ENCODE data around the gene PACC1.
"Not testable (repeated sequence)": the region's sequence is repeated elsewhere in the genome, so short reads cannot be mapped to it uniquely, and the experiment has no call there.

Gene PACC1

GRCh38 chr1:212412374-212412773, 2.3 kb downstream of the PACC1 start:
- Histone ChIP-seq H3K9ac (ENCODE audit: low read depth, low read length) (no peak overlapping the region), H3K27me3 (ENCODE audit: control insufficient read depth, insufficient read depth, low read length) (peaks cover 7% of the 10 kb centered on the region), H3K36me3 (ENCODE audit: control insufficient read depth, insufficient read depth, low read length) (peaks cover 29% of the 10 kb centered on the region), H3K9me3 (ENCODE audit: control insufficient read depth, insufficient read depth, low read length) (no peaks in the 10 kb centered on the region), H3K4me1 (ENCODE audit: control insufficient read depth, insufficient read depth, low read length) (peaks cover 8% of the 10 kb centered on the region), H3K4me3 (ENCODE audit: low read depth, low read length) (no peak overlapping the region)

- peaks cover 7% of the 10 kb centered on the region for H3K27me3 ChIP-seq (ENCODE audit: control insufficient read depth, insufficient read depth, low read length)
- no peak overlapping the region for H3K9ac ChIP-seq (ENCODE audit: low read depth, low read length)
- H3K4me1 ChIP-seq (ENCODE audit: control insufficient read depth, insufficient read depth, low read length): peaks cover 4% of the 10 kb centered on the region
- H3K4me3 ChIP-seq (ENCODE audit: low read depth, low read length): no peak overlapping the region
- H3K36me3 ChIP-seq (ENCODE audit: control insufficient read depth, insufficient read depth, low read length): peaks cover 37% of the 10 kb centered on the region
- no peaks in the 10 kb centered on the region for H3K9me3 ChIP-seq (ENCODE audit: control insufficient read depth, insufficient read depth, low read length)
Measured at GRCh38 chr1:212410231-212410820, 4.4 kb downstream of the PACC1 start.

- Histone ChIP-seq H3K9ac (ENCODE audit: low read depth, low read length) (no peak overlapping the region), H3K4me3 (ENCODE audit: low read depth, low read length) (no peak overlapping the region), H3K36me3 (ENCODE audit: control insufficient read depth, insufficient read depth, low read length) (peaks cover 12% of the 10 kb centered on the region), H3K27me3 (ENCODE audit: control insufficient read depth, insufficient read depth, low read length) (no peaks in the 10 kb centered on the region), H3K9me3 (ENCODE audit: control insufficient read depth, insufficient read depth, low read length) (no peaks in the 10 kb centered on the region), H3K4me1 (ENCODE audit: control insufficient read depth, insufficient read depth, low read length) (no peaks in the 10 kb centered on the region)
Measured at GRCh38 chr1:212402666-212403321, 11.9 kb downstream of the PACC1 start.

DNA sequence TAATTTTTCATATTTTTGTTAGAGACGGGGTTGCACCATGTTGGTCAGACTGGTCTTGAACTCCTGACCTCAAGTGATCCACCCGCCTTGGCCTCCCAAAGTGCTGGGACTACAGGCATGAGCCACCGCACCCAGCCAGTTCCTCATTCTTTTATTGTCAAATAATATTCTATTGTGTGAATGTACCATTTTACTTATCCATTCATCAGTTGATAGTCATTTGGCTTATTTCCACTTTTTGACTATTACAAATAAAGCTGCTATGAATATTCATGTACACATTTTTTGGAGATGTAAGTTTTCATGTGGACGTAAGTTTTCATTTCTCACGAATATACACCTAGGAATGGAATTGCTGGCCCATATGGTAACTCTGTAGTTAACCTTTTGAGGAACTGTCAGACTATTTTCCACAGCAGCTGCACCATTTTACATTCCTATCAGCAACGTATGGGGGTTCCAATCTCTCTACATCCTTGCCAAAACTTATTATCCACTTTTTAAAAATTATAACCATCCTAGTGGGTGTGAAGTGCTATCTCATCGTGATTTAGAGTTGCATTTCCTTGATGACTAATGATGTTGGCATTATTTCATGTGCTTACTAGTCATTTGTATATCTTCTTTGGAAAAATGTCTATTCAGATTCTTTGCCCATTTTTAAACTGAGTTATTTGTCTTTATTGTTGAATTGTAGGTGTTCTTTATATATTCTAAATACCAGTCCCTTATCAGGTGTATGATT, 12.7 kb downstream of the PACC1 start:
- no peaks in the 10 kb centered on the region for H3K4me1 ChIP-seq (ENCODE audit: control insufficient read depth, insufficient read depth, low read length)
- peaks cover 2% of the 10 kb centered on the region for H3K9me3 ChIP-seq (ENCODE audit: control insufficient read depth, insufficient read depth, low read length)
- no peak overlapping the region for H3K9ac ChIP-seq (ENCODE audit: low read depth, low read length)
- no peak overlapping the region for H3K4me3 ChIP-seq (ENCODE audit: low read depth, low read length)
- peaks cover 12% of the 10 kb centered on the region for H3K36me3 ChIP-seq (ENCODE audit: control insufficient read depth, insufficient read depth, low read length)
- no peaks in the 10 kb centered on the region for H3K27me3 ChIP-seq (ENCODE audit: control insufficient read depth, insufficient read depth, low read length)

GRCh38 chr1:212401042-212401441, 13.6 kb downstream of the PACC1 start:
- H3K9me3 ChIP-seq (ENCODE audit: control insufficient read depth, insufficient read depth, low read length): peaks cover 7% of the 10 kb centered on the region
- no peak overlapping the region for H3K4me3 ChIP-seq (ENCODE audit: low read depth, low read length)
- H3K27me3 ChIP-seq (ENCODE audit: control insufficient read depth, insufficient read depth, low read length): no peaks in the 10 kb centered on the region
- H3K36me3 ChIP-seq (ENCODE audit: control insufficient read depth, insufficient read depth, low read length): peaks cover 4% of the 10 kb centered on the region
- H3K9ac ChIP-seq (ENCODE audit: low read depth, low read length): no peak overlapping the region
- no peaks in the 10 kb centered on the region for H3K4me1 ChIP-seq (ENCODE audit: control insufficient read depth, insufficient read depth, low read length)

DNA sequence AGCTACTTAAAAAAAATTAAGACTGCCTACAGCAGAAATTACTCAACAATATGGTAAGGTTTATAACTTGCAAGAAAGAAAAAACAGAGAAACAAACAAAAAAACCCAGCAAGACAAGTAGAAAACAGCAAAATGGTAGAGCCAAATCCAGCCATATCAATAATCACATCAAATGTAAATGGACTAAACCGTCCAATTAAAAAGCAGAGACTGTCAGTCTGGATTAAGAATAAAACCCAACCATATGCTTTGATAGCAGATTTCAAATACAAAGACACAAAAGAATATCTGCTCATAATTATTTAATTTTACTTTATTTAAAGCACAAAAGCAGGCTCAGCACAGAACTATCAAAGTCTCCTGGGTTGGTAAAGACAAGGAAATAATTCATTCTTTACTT, 17.5 kb downstream of the PACC1 start:
- Histone ChIP-seq H3K9me3 (ENCODE audit: control insufficient read depth, insufficient read depth, low read length) (peaks cover 7% of the 10 kb centered on the region), H3K36me3 (ENCODE audit: control insufficient read depth, insufficient read depth, low read length) (no peaks in the 10 kb centered on the region), H3K4me1 (ENCODE audit: control insufficient read depth, insufficient read depth, low read length) (no peaks in the 10 kb centered on the region), H3K9ac (ENCODE audit: low read depth, low read length) (no peak overlapping the region), H3K4me3 (ENCODE audit: low read depth, low read length) (no peak overlapping the region), H3K27me3 (ENCODE audit: control insufficient read depth, insufficient read depth, low read length) (no peaks in the 10 kb centered on the region)

- Histone ChIP-seq H3K4me3 (ENCODE audit: low read depth, low read length) (no peak overlapping the region), H3K9me3 (ENCODE audit: control insufficient read depth, insufficient read depth, low read length) (peaks cover 7% of the 10 kb centered on the region), H3K27me3 (ENCODE audit: control insufficient read depth, insufficient read depth, low read length) (no peaks in the 10 kb centered on the region), H3K36me3 (ENCODE audit: control insufficient read depth, insufficient read depth, low read length) (no peaks in the 10 kb centered on the region), H3K4me1 (ENCODE audit: control insufficient read depth, insufficient read depth, low read length) (no peaks in the 10 kb centered on the region), H3K9ac (ENCODE audit: low read depth, low read length) (no peak overlapping the region)
Measured at GRCh38 chr1:212396638-212397037, 18.0 kb downstream of the PACC1 start.

DNA sequence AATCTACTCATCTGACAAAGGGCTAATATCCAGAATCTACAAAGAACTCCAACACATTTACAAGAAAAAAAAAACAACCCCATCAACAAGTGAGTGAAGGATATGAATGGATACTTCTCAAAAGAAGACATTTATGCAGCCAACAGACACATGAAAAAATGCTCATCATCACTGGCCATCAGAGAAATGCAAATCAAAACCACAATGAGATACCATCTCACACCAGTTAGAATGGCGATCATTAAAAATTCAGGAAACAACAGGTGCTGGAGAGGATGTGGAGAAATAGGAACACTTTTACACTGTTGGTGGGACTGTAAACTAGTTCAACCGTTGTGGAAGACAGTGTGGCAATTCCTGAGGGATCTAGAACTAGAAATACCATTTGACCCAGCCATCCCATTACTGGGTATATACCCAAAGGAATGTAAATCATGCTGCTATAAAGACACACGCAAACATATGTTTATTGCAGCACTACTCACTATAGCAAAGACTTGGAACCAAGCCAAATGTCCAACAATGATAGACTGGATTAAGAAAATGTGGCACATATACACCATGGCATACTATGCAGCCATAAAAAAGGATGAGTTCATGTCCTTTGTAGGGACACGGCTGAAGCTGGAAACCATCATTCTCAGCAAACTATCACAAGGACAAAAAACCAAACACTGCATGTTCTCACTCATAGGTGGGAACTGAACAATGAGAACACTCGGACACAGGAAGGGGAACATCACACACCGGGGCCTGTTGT, 18.8 kb downstream of the PACC1 start:
- not testable (repeated sequence) for H3K9me3 ChIP-seq (ENCODE audit: control insufficient read depth, insufficient read depth, low read length); H3K36me3 ChIP-seq (ENCODE audit: control insufficient read depth, insufficient read depth, low read length); H3K27me3 ChIP-seq (ENCODE audit: control insufficient read depth, insufficient read depth, low read length); H3K9ac ChIP-seq (ENCODE audit: low read depth, low read length); H3K4me3 ChIP-seq (ENCODE audit: low read depth, low read length); H3K4me1 ChIP-seq (ENCODE audit: control insufficient read depth, insufficient read depth, low read length)

GRCh38 chr1:212388985-212389716, 25.5 kb downstream of the PACC1 start:
- Histone ChIP-seq H3K4me1 (ENCODE audit: control insufficient read depth, insufficient read depth, low read length) (no peaks in the 10 kb centered on the region), H3K9me3 (ENCODE audit: control insufficient read depth, insufficient read depth, low read length) (no peaks in the 10 kb centered on the region), H3K4me3 (ENCODE audit: low read depth, low read length) (no peak overlapping the region), H3K27me3 (ENCODE audit: control insufficient read depth, insufficient read depth, low read length) (no peaks in the 10 kb centered on the region), H3K36me3 (ENCODE audit: control insufficient read depth, insufficient read depth, low read length) (peaks cover 26% of the 10 kb centered on the region), H3K9ac (ENCODE audit: low read depth, low read length) (no peak overlapping the region)

DNA sequence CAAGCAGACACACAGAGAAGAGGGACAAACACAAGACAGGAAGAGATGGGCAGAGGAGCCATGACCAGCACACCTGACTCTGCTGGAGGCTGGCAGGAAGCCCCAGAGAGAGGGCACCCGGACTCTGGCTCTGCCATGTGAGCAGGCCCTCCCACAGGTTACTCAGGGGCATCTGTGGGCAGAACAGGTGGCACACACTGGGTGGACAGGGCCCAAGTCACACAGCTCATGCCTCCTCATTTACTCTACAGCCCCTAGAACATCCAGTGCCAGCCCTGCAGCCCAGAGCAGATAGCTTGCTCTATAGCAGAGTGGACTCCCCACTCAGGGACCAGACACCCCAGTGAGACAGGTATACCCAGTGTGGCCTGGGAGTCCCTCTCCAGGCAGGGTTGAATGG, 28.7 kb downstream of the PACC1 start:
- H3K27me3 ChIP-seq (ENCODE audit: control insufficient read depth, insufficient read depth, low read length): no peaks in the 10 kb centered on the region
- no peaks in the 10 kb centered on the region for H3K4me1 ChIP-seq (ENCODE audit: control insufficient read depth, insufficient read depth, low read length)
- H3K36me3 ChIP-seq (ENCODE audit: control insufficient read depth, insufficient read depth, low read length): peaks cover 26% of the 10 kb centered on the region
- H3K9me3 ChIP-seq (ENCODE audit: control insufficient read depth, insufficient read depth, low read length): no peaks in the 10 kb centered on the region
- H3K9ac ChIP-seq (ENCODE audit: low read depth, low read length): no peak overlapping the region
- H3K4me3 ChIP-seq (ENCODE audit: low read depth, low read length): no peak overlapping the region

DNA sequence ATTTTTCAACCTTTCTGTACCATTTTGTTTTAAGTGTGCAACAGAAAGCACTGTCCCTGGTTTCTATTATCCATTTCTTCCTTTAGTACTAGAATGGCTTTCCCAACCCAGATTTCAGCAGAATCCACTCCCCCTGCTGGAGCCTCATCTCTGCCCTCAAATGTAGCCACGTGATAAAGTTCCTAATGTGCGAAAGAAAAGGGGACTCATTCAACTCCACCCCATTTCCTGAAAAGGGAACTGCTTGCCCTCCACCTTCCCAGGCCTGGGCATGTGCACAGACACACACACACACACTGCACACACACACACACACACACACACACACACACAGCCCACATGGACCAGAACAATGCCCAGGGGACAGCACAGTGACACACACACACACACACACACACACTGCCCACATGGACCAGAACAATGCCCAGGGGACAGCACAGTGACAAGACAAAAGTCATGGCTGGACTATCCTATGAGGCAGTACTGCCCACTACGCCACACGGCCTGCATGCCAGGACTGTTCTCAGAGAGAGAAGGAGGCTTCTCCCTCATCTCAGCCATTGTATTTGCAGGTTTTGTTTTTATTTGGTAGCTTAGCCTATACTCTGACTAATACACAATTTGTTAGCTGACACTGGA, 33.2 kb downstream of the PACC1 start:
- H3K4me3 ChIP-seq (ENCODE audit: low read depth, low read length): no peak overlapping the region
- no peaks in the 10 kb centered on the region for H3K4me1 ChIP-seq (ENCODE audit: control insufficient read depth, insufficient read depth, low read length)
- no peaks in the 10 kb centered on the region for H3K27me3 ChIP-seq (ENCODE audit: control insufficient read depth, insufficient read depth, low read length)
- H3K9me3 ChIP-seq (ENCODE audit: control insufficient read depth, insufficient read depth, low read length): no peaks in the 10 kb centered on the region
- H3K9ac ChIP-seq (ENCODE audit: low read depth, low read length): no peak overlapping the region
- H3K36me3 ChIP-seq (ENCODE audit: control insufficient read depth, insufficient read depth, low read length): peaks cover 42% of the 10 kb centered on the region
